ENCODE measurements around the gene SLC4A4. TPM values are rescaled to one million over a fixed set of nuclear protein-coding genes. Genes with fewer than 3 reads are reported as not detected.

Gene SLC4A4
- total and polyA plus RNA-seq, 2 experiments from 2014 or later = 9.6 to 14.2 TPM

DNA sequence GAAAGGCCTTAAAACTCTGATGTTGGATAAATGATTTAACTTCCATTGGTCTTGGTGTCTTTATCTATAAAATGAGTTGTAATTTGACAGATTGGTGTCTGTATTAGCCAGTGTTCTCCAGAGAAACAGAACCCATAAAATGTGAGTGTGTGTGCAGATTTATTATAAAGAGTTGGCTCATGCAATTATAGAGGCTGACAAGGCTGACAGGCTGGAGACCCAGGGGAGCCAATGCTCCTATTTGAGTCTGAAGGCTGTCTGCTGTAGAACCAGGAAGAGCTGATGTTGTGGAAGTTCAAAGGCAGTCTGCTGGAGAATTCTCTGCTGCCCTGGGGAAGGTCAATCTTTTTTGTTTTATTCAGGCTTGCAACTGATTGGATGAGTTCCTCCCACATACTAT is 131.7 kb downstream of the SLC4A4 start:
- H3K9me3 ChIP-seq (ENCODE audit: low read depth) = no peaks in the 10 kb centered on the region
- H3K79me2 ChIP-seq = no peaks in the 10 kb centered on the region
- no peak overlapping the region for H3K27ac ChIP-seq
- TF ChIP-seq EZH2phosphoT487 (IDR thresholded peaks at IDR 0.05; ENCODE audit: low read depth, severe bottlenecking, unreplicated experiment) (no peak), EZH2 (IDR thresholded peaks at IDR 0.05; ENCODE audit: borderline replicate concordance) (no peak)
- TF ChIP-seq, protein P1, sequence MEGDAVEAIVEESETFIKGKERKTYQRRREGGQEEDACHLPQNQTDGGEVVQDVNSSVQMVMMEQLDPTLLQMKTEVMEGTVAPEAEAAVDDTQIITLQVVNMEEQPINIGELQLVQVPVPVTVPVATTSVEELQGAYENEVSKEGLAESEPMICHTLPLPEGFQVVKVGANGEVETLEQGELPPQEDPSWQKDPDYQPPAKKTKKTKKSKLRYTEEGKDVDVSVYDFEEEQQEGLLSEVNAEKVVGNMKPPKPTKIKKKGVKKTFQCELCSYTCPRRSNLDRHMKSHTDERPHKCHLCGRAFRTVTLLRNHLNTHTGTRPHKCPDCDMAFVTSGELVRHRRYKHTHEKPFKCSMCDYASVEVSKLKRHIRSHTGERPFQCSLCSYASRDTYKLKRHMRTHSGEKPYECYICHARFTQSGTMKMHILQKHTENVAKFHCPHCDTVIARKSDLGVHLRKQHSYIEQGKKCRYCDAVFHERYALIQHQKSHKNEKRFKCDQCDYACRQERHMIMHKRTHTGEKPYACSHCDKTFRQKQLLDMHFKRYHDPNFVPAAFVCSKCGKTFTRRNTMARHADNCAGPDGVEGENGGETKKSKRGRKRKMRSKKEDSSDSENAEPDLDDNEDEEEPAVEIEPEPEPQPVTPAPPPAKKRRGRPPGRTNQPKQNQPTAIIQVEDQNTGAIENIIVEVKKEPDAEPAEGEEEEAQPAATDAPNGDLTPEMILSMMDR (IDR thresholded peaks at IDR 0.05; ENCODE audit: poor library complexity) = no peak
- DNase-seq (ENCODE audit: low spot score) = no peak
- H2AFZ ChIP-seq = no peak overlapping the region
- H3K27me3 ChIP-seq = no peaks in the 10 kb centered on the region
- no peaks in the 10 kb centered on the region for H3K9me2 ChIP-seq (replicated peaks; ENCODE audit: insufficient read depth)
- H4K20me1 ChIP-seq (ENCODE audit: insufficient read depth, poor library complexity, severe bottlenecking) = no peaks in the 10 kb centered on the region
- no peak overlapping the region for H3K4me3 ChIP-seq
- peaks cover 4% of the 10 kb centered on the region for H3K4me1 ChIP-seq (ENCODE audit: insufficient read depth)
- no peak overlapping the region for H3K4me2 ChIP-seq
- H3K36me3 ChIP-seq (replicated peaks; ENCODE audit: insufficient read depth, low read depth) = no peaks in the 10 kb centered on the region

GRCh38 chr4:71472946-71473345 is 134.1 kb downstream of the SLC4A4 start:
- no peak overlapping the region for H3K4me3 ChIP-seq
- no peaks in the 10 kb centered on the region for H3K36me3 ChIP-seq (replicated peaks; ENCODE audit: insufficient read depth, low read depth)
- H2AFZ ChIP-seq = no peak overlapping the region
- H3K9me2 ChIP-seq (replicated peaks; ENCODE audit: insufficient read depth) = no peaks in the 10 kb centered on the region
- H4K20me1 ChIP-seq (ENCODE audit: insufficient read depth, poor library complexity, severe bottlenecking) = no peaks in the 10 kb centered on the region
- H3K79me2 ChIP-seq = no peaks in the 10 kb centered on the region
- H3K4me2 ChIP-seq = no peak overlapping the region
- H3K27ac ChIP-seq = no peak overlapping the region
- no peak for TF ChIP-seq EZH2 (IDR thresholded peaks at IDR 0.05; ENCODE audit: borderline replicate concordance)
- TF ChIP-seq EZH2phosphoT487 (IDR thresholded peaks at IDR 0.05; ENCODE audit: low read depth, severe bottlenecking, unreplicated experiment) = no peak
- TF ChIP-seq, protein P1 (IDR thresholded peaks at IDR 0.05; ENCODE audit: poor library complexity) = no peak
- no peak for DNase-seq (ENCODE audit: low spot score)
- 98% methylated on average over 2 of the region's 2 CpGs for WGBS (ENCODE audit: low lambda C conversion rate, missing lambda C conversion rate)
- H3K9me3 ChIP-seq (ENCODE audit: low read depth) = no peaks in the 10 kb centered on the region
- peaks cover 4% of the 10 kb centered on the region for H3K4me1 ChIP-seq (ENCODE audit: insufficient read depth)
- H3K27me3 ChIP-seq = no peaks in the 10 kb centered on the region

- H3K4me1 ChIP-seq (ENCODE audit: insufficient read depth) = peaks cover 4% of the 10 kb centered on the region
- H3K9me3 ChIP-seq (ENCODE audit: low read depth) = no peaks in the 10 kb centered on the region
- H3K4me3 ChIP-seq = no peak overlapping the region
- TF ChIP-seq, protein P1 (IDR thresholded peaks at IDR 0.05; ENCODE audit: poor library complexity) = no peak
- TF ChIP-seq EZH2phosphoT487 (IDR thresholded peaks at IDR 0.05; ENCODE audit: low read depth, severe bottlenecking, unreplicated experiment) = no peak
- no peak for TF ChIP-seq EZH2 (IDR thresholded peaks at IDR 0.05; ENCODE audit: borderline replicate concordance)
- no peaks in the 10 kb centered on the region for H3K9me2 ChIP-seq (replicated peaks; ENCODE audit: insufficient read depth)
- no peaks in the 10 kb centered on the region for H3K27me3 ChIP-seq
- DNase-seq (ENCODE audit: low spot score) = no peak
- 73% methylated on average over 4 of the region's 4 CpGs for WGBS (ENCODE audit: low lambda C conversion rate, missing lambda C conversion rate)
- H3K79me2 ChIP-seq = no peaks in the 10 kb centered on the region
- no peak overlapping the region for H3K4me2 ChIP-seq
- no peaks in the 10 kb centered on the region for H4K20me1 ChIP-seq (ENCODE audit: insufficient read depth, poor library complexity, severe bottlenecking)
- H3K27ac ChIP-seq = no peak overlapping the region
- no peaks in the 10 kb centered on the region for H3K36me3 ChIP-seq (replicated peaks; ENCODE audit: insufficient read depth, low read depth)
- H2AFZ ChIP-seq = no peak overlapping the region
Observed at GRCh38 chr4:71473541-71474240, 134.9 kb downstream of the SLC4A4 start.
